Calu3 (cell line): ENCODE measurements around the gene CYP1A2. TPM values are rescaled to one million over a fixed set of nuclear protein-coding genes. Genes with fewer than 3 reads are reported as not detected.

Source experiments
- BruUV-seq: library from RNA; stranded (reverse); fragments of 400-500 nt; replicated peaks from 2 replicates; lab custom pipeline; 2021; lab: Mats Ljungman, UMichigan
- CTCF ChIA-PET: fragments of 300-600 bp; sonication (Branson Sonifier 250); formaldehyde crosslinking; loops from one replicate; lab custom pipeline; 2022; ENCODE audit warnings: antibody characterized with exemption; lab: Charles Lee
- DNase-seq: peaks from one replicate; pipeline ENCODE4 v3.0.0; 2022
- H3K27ac Mint-ChIP-seq: one replicate; pipeline ENCODE4 v1.8.0; 2022; ENCODE audit warnings: mixed read lengths; ENCODE audit not compliant: unreplicated experiment
- H3K27me3 Mint-ChIP-seq: one replicate; pipeline ENCODE4 v1.8.0; 2022; ENCODE audit warnings: mixed read lengths; ENCODE audit not compliant: unreplicated experiment
- H3K36me3 Mint-ChIP-seq: one replicate; pipeline ENCODE4 v1.8.0; 2022; ENCODE audit warnings: mild to moderate bottlenecking, moderate library complexity, mixed read lengths; ENCODE audit not compliant: insufficient read depth, unreplicated experiment
- H3K4me1 Mint-ChIP-seq: one replicate; pipeline ENCODE4 v1.8.0; 2022; ENCODE audit warnings: mild to moderate bottlenecking, low read depth, mixed read lengths; ENCODE audit not compliant: unreplicated experiment
- H3K4me3 Mint-ChIP-seq: one replicate; pipeline ENCODE4 v1.8.0; 2022; ENCODE audit warnings: mild to moderate bottlenecking, low read depth, moderate library complexity, mixed read lengths; ENCODE audit not compliant: unreplicated experiment
- H3K9me3 Mint-ChIP-seq: one replicate; pipeline ENCODE4 v1.8.0; 2022; ENCODE audit warnings: low read depth, mixed read lengths; ENCODE audit not compliant: unreplicated experiment
- intact Hi-C: fragments of 100-400 bp; cut with micrococcal nuclease; formaldehyde crosslinking; loops from one replicate; pipeline ENCODE4 v1.10.0; 2022; ENCODE audit not compliant: unreplicated experiment
- total RNA-seq: library from RNA; stranded (reverse); gene quantifications from 2 replicates; pipeline ENCODE4 v1.2.3, GENCODE V29; 2022
- TF ChIP-seq, protein P1 (sequence below): fragments of 200-600 bp; IDR thresholded peaks from one replicate; pipeline ENCODE4 v1.8.0; 2022; ENCODE audit warnings: antibody characterized with exemption; ENCODE audit not compliant: unreplicated experiment

The CYP1A2 gene
- total RNA-seq, 1 experiment from 2014 or later = not detected

DNA sequence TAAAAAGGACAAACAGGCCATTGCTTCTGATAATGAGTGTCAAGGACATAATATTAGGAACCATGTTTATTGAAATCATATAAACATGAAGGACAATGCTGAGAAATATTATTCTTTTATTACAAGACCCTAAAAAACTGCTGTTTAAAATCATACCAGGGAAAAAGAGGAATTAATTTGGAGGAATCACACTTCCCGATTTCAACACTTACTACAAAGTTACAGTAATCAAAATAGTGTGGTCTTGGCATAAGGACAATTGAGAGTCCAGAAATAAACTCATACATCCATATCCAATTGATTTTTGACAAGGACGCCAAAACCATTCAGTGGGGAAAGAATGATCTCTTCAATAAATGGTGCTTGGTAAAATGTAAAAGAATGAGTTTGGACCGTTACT lies 36.3 kb upstream of the CYP1A2 start:
- no peaks in the 10 kb centered on the region for H3K9me3 Mint-ChIP-seq
- TF ChIP-seq, protein P1, sequence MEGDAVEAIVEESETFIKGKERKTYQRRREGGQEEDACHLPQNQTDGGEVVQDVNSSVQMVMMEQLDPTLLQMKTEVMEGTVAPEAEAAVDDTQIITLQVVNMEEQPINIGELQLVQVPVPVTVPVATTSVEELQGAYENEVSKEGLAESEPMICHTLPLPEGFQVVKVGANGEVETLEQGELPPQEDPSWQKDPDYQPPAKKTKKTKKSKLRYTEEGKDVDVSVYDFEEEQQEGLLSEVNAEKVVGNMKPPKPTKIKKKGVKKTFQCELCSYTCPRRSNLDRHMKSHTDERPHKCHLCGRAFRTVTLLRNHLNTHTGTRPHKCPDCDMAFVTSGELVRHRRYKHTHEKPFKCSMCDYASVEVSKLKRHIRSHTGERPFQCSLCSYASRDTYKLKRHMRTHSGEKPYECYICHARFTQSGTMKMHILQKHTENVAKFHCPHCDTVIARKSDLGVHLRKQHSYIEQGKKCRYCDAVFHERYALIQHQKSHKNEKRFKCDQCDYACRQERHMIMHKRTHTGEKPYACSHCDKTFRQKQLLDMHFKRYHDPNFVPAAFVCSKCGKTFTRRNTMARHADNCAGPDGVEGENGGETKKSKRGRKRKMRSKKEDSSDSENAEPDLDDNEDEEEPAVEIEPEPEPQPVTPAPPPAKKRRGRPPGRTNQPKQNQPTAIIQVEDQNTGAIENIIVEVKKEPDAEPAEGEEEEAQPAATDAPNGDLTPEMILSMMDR = no peak
- CTCF ChIA-PET = interaction anchor here (0.6 to 1.2 kb wide), 2 partner anchors 39 to 57 kb away, joined by 5 to 6 read pairs; no protein-coding TSS in a partner anchor
- no peak overlapping the region for H3K4me3 Mint-ChIP-seq
- no TSS peak for BruUV-seq
- H3K36me3 Mint-ChIP-seq = no peaks in the 10 kb centered on the region
- no peak overlapping the region for H3K27ac Mint-ChIP-seq
- DNase-seq = no peak
- intact Hi-C loops = no loop called here
- H3K27me3 Mint-ChIP-seq = peaks cover 21% of the 10 kb centered on the region
- no peaks in the 10 kb centered on the region for H3K4me1 Mint-ChIP-seq

DNA sequence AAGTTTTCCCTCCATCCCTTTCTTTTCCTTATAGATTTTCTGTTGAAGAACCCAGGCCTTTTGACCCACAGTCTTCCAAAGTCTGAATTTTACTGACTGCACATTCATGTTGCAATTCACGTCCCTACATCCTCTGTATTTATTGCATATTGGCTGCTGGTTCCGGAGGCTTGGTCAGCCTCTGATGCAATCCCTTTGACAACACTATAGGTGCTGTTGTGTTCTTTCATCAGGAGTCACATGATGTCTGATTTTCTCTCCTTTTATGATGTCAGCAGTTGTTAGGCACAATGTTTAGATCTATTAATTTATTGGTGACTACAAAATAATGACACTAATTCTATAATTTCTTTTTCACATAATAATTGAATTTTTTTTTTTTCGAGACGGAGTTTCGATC lies 32.0 kb upstream of the CYP1A2 start:
- no peak for DNase-seq
- H3K4me3 Mint-ChIP-seq = no peak overlapping the region
- CTCF ChIA-PET = no interaction called here
- BruUV-seq = no TSS peak
- intact Hi-C loops = no loop called here
- H3K9me3 Mint-ChIP-seq = no peaks in the 10 kb centered on the region
- no peak overlapping the region for H3K27ac Mint-ChIP-seq
- H3K36me3 Mint-ChIP-seq = no peaks in the 10 kb centered on the region
- TF ChIP-seq, protein P1 = no peak
- H3K27me3 Mint-ChIP-seq = no peaks in the 10 kb centered on the region
- H3K4me1 Mint-ChIP-seq = no peaks in the 10 kb centered on the region

DNA sequence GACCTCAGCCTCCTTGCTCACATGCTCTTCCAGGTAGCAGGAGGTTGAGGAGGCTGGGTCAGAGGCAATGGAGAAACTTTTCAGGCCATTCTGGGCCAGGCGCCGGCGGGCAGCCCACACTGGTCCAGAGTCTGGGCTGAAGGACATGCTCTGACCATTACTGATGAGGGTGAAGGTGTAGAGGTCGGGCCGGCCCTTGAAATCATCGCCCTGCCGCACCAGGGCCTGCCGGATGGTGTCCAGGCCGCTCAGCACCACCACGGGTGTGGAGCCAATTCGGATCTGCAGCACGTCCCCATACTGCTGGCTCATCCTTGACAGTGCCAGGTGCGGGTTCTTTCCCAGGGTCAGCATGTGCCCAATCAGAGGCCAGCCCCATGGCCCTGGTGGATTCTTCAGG lies 26.1 kb upstream of the CYP1A2 start:
- TF ChIP-seq, protein P1 = no peak
- intact Hi-C loops = no loop called here
- no peak for DNase-seq
- Mint-ChIP-seq H3K27ac (no peak overlapping the region), H3K4me1 (peaks cover 20% of the 10 kb centered on the region), H3K36me3 (peaks cover 12% of the 10 kb centered on the region), H3K9me3 (no peaks in the 10 kb centered on the region), H3K27me3 (no peaks in the 10 kb centered on the region), H3K4me3 (no peak overlapping the region)
- BruUV-seq = no TSS peak
- CTCF ChIA-PET = no interaction called here

DNA sequence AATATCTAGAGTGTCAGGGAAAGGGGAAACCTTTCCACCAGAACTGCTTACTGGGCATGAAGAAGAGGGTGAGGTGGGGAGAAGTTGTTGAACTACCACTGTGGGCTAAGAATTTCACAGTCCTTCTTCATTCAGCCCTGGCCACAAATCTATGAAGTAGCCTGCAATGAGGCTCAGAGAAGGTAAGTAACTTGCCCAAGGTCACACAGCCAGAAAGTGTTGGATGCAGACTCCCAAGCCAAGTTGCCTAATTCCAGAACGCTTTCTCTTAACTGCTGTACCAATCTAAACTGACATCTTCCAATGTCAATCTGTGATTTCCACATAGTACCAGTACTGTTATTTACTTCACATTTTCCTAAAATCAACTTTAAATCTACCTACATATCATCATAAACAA lies 25.5 kb upstream of the CYP1A2 start:
- H3K36me3 Mint-ChIP-seq = peaks cover 12% of the 10 kb centered on the region
- no peaks in the 10 kb centered on the region for H3K27me3 Mint-ChIP-seq
- no peaks in the 10 kb centered on the region for H3K9me3 Mint-ChIP-seq
- peaks cover 20% of the 10 kb centered on the region for H3K4me1 Mint-ChIP-seq
- TF ChIP-seq, protein P1 = no peak
- no peak for DNase-seq
- H3K27ac Mint-ChIP-seq = no peak overlapping the region
- CTCF ChIA-PET = no interaction called here
- intact Hi-C loops = no loop called here
- BruUV-seq = no TSS peak
- no peak overlapping the region for H3K4me3 Mint-ChIP-seq
